Stimulated activated CD4-positive, alpha-beta T cell treated with anti-CD3 and anti-CD28 coated beads, Interleukin-4, amount 100 ng/mL, for 24 hours (primary cell): ENCODE results near the gene SORL1.

Experiments
- DNase-seq: peaks from one replicate; pipeline ENCODE4 v3.0.0-alpha.2; 2020

SORL1 gene

DNA sequence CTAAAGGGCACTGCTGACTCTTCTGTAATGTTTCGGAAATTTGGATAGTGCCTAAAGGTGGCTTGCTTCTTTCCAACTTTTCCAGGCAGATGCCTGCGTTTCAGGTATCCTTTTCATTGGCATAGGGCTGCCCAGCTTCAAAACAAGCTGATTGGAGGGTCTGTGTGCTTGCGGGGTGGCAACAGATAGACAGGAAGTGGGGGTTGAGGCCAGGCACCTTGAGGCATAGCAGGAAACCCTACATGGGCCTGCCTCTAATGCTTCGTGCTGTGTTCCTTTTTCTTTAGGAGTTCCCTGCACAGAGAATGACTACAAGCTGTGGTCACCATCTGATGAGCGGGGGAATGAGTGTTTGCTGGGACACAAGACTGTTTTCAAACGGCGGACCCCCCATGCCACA, 92.8 kb downstream of the SORL1 start:
- DNase-seq, result no peak

DNA sequence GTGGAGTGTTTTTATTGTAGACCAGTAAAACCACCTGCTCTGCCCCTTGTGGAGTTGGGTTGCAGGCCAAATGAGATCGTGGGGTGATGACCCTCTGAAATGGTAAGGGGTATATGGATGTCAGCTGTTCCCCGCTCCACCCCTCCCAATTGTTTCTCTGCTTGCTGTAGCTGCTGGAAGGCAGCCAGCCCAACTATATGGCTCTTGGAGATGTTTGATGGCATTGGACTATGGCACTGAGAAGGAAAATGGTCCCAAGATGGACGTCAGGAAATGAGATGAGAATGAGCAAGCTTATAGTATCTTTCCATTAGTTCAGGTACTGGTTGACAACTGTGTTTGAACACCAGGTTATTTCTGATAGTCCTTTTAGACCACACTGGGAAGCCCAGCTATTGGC, 95.5 kb downstream of the SORL1 start:
- DNase-seq, result no peak

DNA sequence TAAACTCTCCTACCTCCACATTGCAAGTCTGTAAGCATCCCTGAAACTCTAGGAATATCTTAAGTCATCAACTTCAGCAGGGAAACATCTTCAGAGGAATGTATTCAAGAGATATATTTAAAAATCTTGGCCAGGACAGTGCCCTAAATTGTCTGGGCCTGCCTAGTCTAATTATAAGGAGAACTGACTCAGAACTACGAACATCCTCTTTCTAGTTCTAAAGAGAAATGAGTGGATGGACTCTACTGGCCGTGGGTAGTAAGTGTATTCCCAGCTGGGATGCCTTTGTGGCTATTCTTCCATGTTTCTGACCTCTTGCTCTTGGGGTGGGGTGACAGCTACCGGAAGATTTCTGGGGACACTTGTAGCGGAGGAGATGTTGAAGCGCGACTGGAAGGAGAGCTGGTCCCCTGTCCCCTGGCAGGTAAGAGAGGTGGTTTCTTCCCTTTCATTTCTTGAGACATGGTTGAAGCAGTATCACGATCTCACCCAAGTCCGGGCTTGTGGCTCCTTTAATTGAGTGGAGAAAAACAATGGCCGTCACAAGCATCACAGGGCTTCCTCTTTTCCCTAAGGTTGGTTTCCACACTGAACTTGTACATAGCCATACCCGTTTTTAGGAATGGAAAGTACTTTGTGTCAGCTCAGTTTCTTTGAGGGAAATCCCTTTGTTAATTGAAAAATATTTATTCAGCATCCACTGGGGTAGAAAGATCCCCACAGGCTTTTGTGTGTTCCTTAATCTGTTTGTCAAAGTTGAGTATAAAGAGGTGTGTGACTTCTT, 98.3 kb downstream of the SORL1 start:
- no peak for DNase-seq

DNA sequence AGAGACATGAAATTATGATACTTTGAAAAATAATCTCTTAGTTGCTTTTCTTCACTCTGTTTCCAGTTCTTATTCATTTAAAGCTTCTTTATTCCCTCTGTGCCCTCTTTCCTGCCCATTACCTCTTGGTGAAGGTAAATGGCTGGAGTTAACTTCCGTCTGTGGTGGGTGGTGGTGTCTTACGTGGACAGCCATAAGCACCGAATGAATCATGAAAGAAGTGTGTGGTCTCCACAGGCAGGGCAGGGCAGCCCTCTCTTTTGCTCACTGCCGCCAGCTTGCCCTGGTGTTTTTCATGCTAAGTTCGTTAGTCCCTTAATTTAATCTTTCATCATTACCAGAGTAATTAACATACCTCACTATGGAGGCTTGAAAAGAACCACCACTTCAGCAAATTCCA, 99.3 kb downstream of the SORL1 start:
- no peak for DNase-seq

- DNase-seq, result no peak
These were observed 100.0 kb downstream of the SORL1 start for GRCh38 chr11:121552154-121552553.

- no peak for DNase-seq
These were observed 100.5 kb downstream of the SORL1 start for GRCh38 chr11:121552644-121553043.

DNA sequence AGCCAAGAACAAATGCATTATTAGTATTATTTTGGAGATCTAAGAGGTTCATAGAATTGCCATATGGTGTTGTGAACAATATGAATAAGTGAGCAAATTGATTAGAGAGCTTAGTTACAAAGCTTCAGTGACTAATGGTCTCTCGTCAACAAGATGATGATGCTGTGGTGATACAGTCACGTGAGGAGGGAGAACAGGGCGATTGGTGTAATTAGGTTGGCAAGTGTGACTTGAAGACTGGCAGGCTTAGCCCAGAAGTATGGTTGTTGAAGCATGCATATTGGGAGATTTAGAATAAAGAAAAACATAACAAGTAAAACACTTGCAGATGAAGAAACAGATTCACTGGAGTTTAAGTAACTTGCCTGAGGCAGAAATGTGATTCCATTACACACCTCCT, 101.3 kb downstream of the SORL1 start:
- no peak for DNase-seq

GRCh38 chr11:121553806-121554205, 101.7 kb downstream of the SORL1 start:
- no peak for DNase-seq

GRCh38 chr11:121554552-121554951, 102.4 kb downstream of the SORL1 start:
- DNase-seq, result no peak

DNA sequence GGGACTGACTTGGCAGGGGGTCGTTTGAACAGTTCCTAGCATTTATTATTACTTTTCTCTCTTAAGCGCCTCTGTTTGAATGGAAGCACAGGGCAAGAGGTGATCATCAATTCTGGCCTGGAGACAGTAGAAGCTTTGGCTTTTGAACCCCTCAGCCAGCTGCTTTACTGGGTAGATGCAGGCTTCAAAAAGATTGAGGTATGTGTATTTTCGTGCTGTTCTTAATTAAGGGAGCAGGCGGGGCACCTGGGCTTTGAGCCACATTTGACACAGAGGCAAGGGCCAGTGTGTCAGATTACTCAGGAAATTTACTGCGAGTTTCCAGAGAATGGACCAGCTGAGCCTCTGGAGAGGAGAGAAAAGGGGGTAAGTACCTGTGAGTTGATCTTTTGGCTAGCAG, 103.0 kb downstream of the SORL1 start:
- DNase-seq, result no peak

DNA sequence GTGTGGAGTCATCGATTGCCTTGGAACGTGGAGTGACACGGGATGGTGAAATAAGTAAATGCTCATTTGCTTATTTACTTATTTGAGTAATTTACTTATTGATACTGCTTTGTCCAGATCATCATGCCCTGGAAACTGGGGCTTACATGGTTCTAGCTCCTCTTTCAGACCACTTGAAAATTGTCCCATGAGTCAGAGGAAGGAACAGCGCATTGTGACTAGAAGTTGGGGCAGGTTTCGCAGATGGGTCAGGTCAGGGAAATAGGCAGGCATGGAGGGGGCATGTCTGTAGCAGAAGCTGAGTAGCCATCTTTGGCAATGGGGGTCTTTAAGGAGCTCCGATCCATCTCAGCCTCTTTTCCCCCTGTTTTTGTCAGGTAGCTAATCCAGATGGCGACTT, 104.8 kb downstream of the SORL1 start:
- DNase-seq, result no peak

DNA sequence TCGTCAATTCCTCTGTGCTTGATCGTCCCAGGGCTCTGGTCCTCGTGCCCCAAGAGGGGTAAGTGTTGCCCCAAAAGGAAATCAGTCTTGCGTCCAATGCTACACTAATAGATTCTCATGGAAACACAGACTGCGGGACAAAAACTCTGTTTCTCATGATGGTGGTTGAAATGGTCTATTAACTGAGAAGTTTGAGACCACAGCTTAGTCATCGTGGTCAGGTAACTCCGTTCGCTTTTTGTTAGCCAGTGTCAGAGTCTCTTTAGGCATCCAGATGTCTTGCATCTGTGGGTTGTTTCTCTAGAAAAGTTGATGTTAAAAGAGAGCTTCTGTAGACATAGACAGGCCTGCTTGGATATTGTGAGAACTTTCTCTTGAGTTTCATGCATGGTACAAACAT, 105.2 kb downstream of the SORL1 start:
- DNase-seq, result no peak

- no peak for DNase-seq
These were observed 107.6 kb downstream of the SORL1 start for GRCh38 chr11:121559606-121560200.

GRCh38 chr11:121560236-121560635, 108.1 kb downstream of the SORL1 start:
- DNase-seq, result no peak

- no peak for DNase-seq
These were observed 109.1 kb downstream of the SORL1 start for GRCh38 chr11:121561240-121561639.

DNA sequence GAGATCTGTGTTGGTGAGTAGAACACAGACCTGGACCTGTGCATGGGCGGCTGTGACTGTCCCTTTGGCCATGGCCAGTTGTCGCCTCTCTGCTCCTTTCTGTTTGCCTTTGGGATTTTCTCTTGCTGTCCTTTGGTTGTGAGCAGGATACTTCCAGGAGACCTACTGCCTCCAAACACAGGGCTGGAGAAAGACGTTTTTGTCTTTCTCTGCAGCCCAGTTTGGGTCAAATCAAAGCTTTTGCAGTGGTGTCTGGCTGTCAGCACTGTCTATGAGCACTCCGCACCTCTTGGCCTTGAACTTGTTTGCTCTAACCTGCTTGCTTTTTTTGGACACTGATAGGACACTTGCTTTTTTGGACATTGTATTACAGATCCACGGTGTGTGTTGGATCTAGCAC, 109.6 kb downstream of the SORL1 start:
- DNase-seq, result no peak

DNA sequence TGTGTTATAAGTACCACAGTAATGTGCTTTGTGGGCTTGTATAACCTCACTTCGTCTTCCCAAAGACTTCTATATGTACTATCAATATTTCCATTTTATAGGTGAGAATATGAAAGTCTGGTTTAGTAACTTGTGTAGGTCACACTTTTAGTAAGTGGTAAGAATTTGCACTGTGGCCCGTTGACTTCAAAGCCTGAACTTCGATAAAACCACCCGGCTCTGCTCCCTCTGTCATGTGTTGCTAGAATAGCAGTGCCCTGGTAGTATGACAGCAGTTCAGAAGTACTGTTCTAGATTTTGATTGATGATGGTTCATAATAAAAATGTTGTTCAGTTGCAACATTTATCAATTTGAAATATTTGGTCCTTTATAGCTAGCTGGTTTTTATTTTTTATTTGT, 110.9 kb downstream of the SORL1 start:
- peak; percentile 39 for DNase-seq

GRCh38 chr11:121563900-121564822, 112.0 kb downstream of the SORL1 start:
- no peak for DNase-seq

DNA sequence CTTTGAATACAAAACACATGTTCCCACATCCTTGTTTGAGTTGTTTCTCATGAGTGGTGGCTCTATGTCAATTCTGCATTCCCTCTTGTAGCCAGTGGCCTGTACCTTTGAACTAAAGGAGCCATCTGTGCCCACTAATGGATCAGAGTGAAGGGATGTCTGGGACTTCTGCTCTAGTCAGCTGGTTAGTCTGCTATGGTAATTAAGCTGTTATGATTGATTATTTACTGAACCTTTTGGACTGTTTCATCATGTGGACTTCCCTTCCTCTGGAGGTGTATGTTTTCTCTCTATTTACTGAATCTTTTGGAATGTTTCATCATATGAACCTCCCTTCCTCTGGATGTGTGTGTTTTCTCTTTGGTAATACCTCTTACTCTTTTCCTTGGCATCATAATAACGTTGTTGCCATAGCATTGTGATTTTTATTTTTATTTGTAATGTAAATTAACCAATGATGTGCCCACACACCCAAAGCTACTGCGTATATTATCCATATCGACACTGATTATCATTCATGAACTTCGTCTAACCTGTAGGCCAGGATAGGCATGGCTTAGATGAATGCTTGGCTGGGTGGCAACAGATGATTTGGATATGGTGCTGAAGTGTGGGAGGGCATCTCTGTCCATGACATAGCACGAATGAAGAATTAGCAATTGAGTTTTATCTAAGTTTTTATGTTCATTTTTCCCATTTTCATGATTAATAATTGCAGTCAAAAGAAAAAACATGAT, 113.0 kb downstream of the SORL1 start:
- no peak for DNase-seq

DNA sequence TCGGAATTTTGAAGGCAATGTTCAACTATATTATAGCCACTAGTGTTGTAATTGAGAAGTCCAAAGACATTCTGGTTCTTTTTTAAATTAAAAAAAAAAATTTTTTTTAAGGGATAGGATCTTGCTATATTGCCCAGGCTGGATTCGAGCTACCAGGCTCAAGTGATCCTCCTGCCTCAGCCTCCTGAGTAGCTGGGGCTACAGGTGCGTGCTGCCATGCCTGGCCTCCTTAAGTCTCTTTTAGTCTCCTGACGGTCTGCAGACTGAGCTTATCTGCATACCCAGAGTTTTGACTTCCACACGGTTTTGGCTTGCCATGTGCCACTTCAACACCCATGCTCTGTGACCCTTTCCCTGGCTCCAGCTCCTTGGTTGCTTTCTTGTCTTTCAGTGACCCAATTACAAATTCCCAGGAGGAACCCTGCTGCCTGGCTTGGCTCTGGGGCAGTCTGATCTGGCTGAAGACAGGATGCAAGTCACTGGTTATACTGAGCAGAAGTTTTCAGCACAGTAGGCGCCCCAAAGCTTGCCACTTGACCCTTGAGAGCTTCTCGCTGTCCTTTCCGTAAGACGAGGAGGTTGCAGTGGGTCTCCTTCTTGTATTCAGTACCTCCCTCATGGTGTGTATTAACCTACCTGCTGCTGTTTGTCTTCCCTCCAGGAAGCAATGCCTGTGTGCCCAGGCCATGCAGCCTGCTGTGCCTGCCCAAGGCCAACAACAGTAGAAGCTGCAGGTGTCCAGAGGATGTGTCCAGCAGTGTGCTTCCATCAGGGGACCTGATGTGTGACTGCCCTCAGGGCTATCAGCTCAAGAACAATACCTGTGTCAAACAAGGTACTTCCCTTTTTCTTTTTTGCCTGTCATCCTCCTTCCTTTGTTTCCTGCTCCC, 114.4 kb downstream of the SORL1 start:
- no peak for DNase-seq

DNA sequence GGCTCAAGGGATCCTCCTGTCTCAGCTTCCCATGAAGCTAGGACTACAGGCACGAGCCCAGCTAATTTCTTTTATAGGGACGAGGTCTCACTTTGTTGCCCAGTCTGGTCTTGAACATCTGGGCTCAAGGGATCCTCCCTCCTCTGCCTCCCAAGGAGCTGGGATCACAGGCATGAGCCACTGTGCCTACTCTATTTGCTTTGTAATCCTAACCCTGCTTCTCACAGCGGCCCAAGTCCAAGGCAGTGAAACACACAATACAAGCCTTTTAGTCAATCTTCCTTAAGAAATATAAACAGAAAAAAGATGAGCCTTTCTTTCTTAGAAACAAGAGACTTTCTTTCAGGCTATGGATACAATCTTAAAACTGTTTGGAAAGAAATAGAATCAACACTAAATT, 115.9 kb downstream of the SORL1 start:
- DNase-seq, result no peak
